Measurements from ENCODE around the gene PHKB. TPM values are rescaled to one million over a fixed set of nuclear protein-coding genes. Genes with fewer than 3 reads are reported as not detected.

PHKB gene
- total RNA-seq, 1 experiment from 2014 or later = 38.8 TPM

DNA sequence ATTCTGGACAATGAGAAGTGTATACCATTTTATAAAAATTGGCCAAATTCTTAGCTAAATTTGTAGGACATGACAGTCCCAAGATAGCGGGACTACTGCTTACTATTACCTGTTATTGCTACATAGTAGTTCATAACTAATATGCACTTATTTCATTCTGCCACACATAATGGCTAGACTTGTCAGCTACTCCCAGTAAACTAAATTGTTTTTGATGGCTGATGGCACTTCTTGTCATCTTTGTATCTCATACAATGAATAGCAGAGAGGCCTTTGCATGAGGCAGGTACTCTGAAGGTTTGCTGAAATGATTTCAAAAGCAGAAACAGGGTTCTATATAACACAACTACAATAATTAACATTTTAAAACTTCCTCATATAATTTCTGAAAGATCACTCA, 44.3 kb upstream of the PHKB start:
- Mint-ChIP-seq H3K9me3 (no peaks in the 10 kb centered on the region), H3K4me3 (no peak overlapping the region), H3K27me3 (ENCODE audit: low read depth) (no peaks in the 10 kb centered on the region), H3K36me3 (ENCODE audit: insufficient read depth in 1 of 3, low read depth in 3 of 3) (peaks cover 0 to 10% (median under 1%) of the 10 kb centered on the region in 3 experiments; a peak in 2 of 7 replicates), H3K4me1 (no peaks in the 10 kb centered on the region), H3K27ac (no peak overlapping the region)
- Histone ChIP-seq H3K4me2 (ENCODE audit: insufficient read depth, insufficient read length, low read length) (no peak overlapping the region), H4K20me1 (ENCODE audit: control insufficient read depth, insufficient read depth, insufficient read length) (no peaks in the 10 kb centered on the region), H2BK5ac (ENCODE audit: insufficient read length, low read length) (no peak overlapping the region), H3K56ac (ENCODE audit: insufficient read length, low read depth, low read length) (no peak overlapping the region), H3K23ac (ENCODE audit: insufficient read length, low read depth, low read length) (no peak overlapping the region), H2AFZ (ENCODE audit: low read length) (no peak overlapping the region), H3K79me2 (ENCODE audit: insufficient read depth, low read length) (no peaks in the 10 kb centered on the region), H3K79me1 (ENCODE audit: insufficient read depth, low read depth, low read length, poor library complexity, severe bottlenecking) (no peaks in the 10 kb centered on the region), H3K14ac (ENCODE audit: insufficient read depth, low read length) (no peak overlapping the region), H4K5ac (ENCODE audit: insufficient read length, low read depth, low read length) (no peak overlapping the region), H3K23me2 (ENCODE audit: insufficient read length, low read depth, low read length, poor library complexity, severe bottlenecking) (no peaks in the 10 kb centered on the region), H4K91ac (ENCODE audit: insufficient read length, low read depth, low read length) (no peak overlapping the region), H2AK5ac (ENCODE audit: insufficient read length, low read length) (no peak overlapping the region), H2BK12ac (ENCODE audit: insufficient read length, low read depth, low read length) (no peak overlapping the region), H3K9ac (ENCODE audit: extremely low read depth, insufficient read length, low read length) (no peak overlapping the region), H3K4me1 (ENCODE audit: insufficient read depth, low read length) (no peaks in the 10 kb centered on the region), H2BK15ac (ENCODE audit: low read depth, low read length) (no peak overlapping the region), H3K18ac (ENCODE audit: insufficient read length, low read depth, low read length) (no peak overlapping the region), H3K9me3 (ENCODE audit: control insufficient read depth, low read depth, low read length) (no peaks in the 10 kb centered on the region), H2BK120ac (ENCODE audit: low read depth, low read length, poor library complexity, severe bottlenecking) (no peak overlapping the region), H3K27me3 (ENCODE audit: insufficient read depth, low read length) (no peaks in the 10 kb centered on the region), H3K27ac (ENCODE audit: insufficient read length, low read depth, low read length) (no peak overlapping the region), H3T11ph (ENCODE audit: low read length) (no peak overlapping the region), H2BK20ac (ENCODE audit: low read depth, low read length, poor library complexity, severe bottlenecking) (no peak overlapping the region), H3K4ac (ENCODE audit: low read depth, low read length) (no peak overlapping the region), H4K8ac (replicated peaks; ENCODE audit: insufficient read length, low read depth, low read length) (no peak overlapping the region)
- WGBS (ENCODE audit: extremely low coverage, insufficient read length, low lambda C conversion rate) = no CpG with 5 or more reads among the region's 1 CpG
- TF ChIP-seq, protein P1, sequence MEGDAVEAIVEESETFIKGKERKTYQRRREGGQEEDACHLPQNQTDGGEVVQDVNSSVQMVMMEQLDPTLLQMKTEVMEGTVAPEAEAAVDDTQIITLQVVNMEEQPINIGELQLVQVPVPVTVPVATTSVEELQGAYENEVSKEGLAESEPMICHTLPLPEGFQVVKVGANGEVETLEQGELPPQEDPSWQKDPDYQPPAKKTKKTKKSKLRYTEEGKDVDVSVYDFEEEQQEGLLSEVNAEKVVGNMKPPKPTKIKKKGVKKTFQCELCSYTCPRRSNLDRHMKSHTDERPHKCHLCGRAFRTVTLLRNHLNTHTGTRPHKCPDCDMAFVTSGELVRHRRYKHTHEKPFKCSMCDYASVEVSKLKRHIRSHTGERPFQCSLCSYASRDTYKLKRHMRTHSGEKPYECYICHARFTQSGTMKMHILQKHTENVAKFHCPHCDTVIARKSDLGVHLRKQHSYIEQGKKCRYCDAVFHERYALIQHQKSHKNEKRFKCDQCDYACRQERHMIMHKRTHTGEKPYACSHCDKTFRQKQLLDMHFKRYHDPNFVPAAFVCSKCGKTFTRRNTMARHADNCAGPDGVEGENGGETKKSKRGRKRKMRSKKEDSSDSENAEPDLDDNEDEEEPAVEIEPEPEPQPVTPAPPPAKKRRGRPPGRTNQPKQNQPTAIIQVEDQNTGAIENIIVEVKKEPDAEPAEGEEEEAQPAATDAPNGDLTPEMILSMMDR (conservative IDR thresholded peaks at IDR 0.05) = no peak
- no peak for DNase-seq
